ENCODE data around the gene NCSTN.

DNA sequence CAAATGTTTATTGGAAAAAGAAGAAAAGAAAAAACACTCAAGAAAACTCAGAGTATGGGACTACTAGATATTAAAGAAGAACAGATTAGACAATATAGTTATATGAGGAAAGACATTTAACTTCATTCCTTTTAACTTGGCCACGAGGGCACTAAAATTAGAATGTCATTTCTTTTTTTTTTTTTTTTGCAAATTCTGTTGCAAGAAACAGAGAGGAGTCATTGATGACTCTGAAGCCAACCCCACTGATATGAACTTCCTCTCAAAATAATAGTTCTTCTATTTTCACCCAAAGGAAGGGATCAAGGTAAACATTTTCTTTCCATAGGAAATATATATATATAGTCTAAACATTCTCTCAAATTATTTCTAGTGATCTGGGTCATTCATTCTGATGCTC, 33.6 kb upstream of the NCSTN start:
- TF ChIP-seq REST (IDR thresholded peaks at IDR 0.05; ENCODE audit: borderline replicate concordance) (no peak), EZH2 (IDR thresholded peaks at IDR 0.05; ENCODE audit: borderline replicate concordance, insufficient read depth, low read length, poor library complexity, severe bottlenecking) (no peak), CTCF (IDR thresholded peaks at IDR 0.05; ENCODE audit: poor library complexity, severe bottlenecking) (no peak), RAD21 (conservative IDR thresholded peaks at IDR 0.05) (no peak), POLR2AphosphoS5 (IDR thresholded peaks at IDR 0.05) (no peak), TAF1 (IDR thresholded peaks at IDR 0.05; ENCODE audit: low read depth) (no peak), MXI1 (conservative IDR thresholded peaks at IDR 0.05; ENCODE audit: poor library complexity, severe bottlenecking) (no peak), EP300 (conservative IDR thresholded peaks at IDR 0.05; ENCODE audit: poor library complexity, severe bottlenecking) (no peak), SMC3 (conservative IDR thresholded peaks at IDR 0.05; ENCODE audit: poor library complexity) (no peak)
